GM12878 (cell line): ENCODE results near the gene GALE. TPM values are rescaled to one million over a fixed set of nuclear protein-coding genes. Genes with fewer than 3 reads are reported as not detected.

Source experiments
- ATF3 ChIP-seq: IDR thresholded peaks from 2 replicates; pipeline ENCODE4 v1.6.1; 2011; ENCODE audit warnings: low read depth, mild to moderate bottlenecking, low read length, moderate library complexity, borderline replicate concordance; ENCODE audit errors: extremely low read depth
- ATF7 ChIP-seq: fragments of 450-650 bp; IDR thresholded peaks from 2 replicates; pipeline ENCODE4 v1.6.1; 2016; ENCODE audit warnings: low read depth, mild to moderate bottlenecking
- BCL11A ChIP-seq: IDR thresholded peaks from 2 replicates; pipeline ENCODE4 v1.6.1; 2011; ENCODE audit warnings: low read depth, low read length
- CTCF ChIP-seq, 3 experiments: IDR thresholded peaks in 2 of 3; conservative IDR thresholded peaks in 1 of 3; 2 replicates each; pipeline ENCODE4 v1.5.1; 2011; ENCODE audit warnings: low read depth in 3 of 3, low read length in 3 of 3, mild to moderate bottlenecking in 3 of 3, control low read depth in 2 of 3, moderate library complexity in 2 of 3, inconsistent platforms in 1 of 3, mixed read lengths in 1 of 3; ENCODE audit not compliant: control insufficient read depth in 2 of 3, insufficient read depth in 1 of 3; ENCODE audit errors: extremely low read depth in 1 of 3
- EED ChIP-seq: sonication (generic); IDR thresholded peaks from 2 replicates; pipeline ENCODE4 v1.6.1; 2016; ENCODE audit warnings: antibody characterized with exemption, low read depth
- FOS ChIP-seq: IDR thresholded peaks from 3 replicates; pipeline ENCODE4 v1.6.1; 2011; ENCODE audit warnings: borderline replicate concordance; ENCODE audit not compliant: insufficient read length; ENCODE audit errors: extremely low read depth
- MAX ChIP-seq: IDR thresholded peaks from 2 replicates; pipeline ENCODE4 v1.6.1; 2012; ENCODE audit warnings: low read depth, low read length, improper control_type of control experiment
- MEF2B ChIP-seq: fragments of 450-650 bp; IDR thresholded peaks from 2 replicates; pipeline ENCODE4 v1.6.1; 2018; ENCODE audit warnings: mild to moderate bottlenecking, moderate library complexity; ENCODE audit not compliant: partially characterized antibody, poor library complexity, severe bottlenecking
- MLLT1 ChIP-seq: fragments of 450-650 bp; IDR thresholded peaks from 2 replicates; pipeline ENCODE4 v1.6.1; 2016; ENCODE audit warnings: mild to moderate bottlenecking
- NFXL1 ChIP-seq: fragments of 450-650 bp; IDR thresholded peaks from 2 replicates; pipeline ENCODE4 v1.6.1; 2017; ENCODE audit warnings: antibody characterized with exemption, mild to moderate bottlenecking, borderline replicate concordance
- NFYA ChIP-seq: IDR thresholded peaks from 2 replicates; pipeline ENCODE4 v1.6.1; 2011; ENCODE audit warnings: low read depth, mild to moderate bottlenecking, low read length, improper control_type of control experiment, borderline replicate concordance
- NKRF ChIP-seq: fragments of 450-650 bp; conservative IDR thresholded peaks from 2 replicates; pipeline ENCODE4 v1.6.1; 2017; ENCODE audit warnings: mild to moderate bottlenecking, moderate library complexity
- RCOR1 ChIP-seq: conservative IDR thresholded peaks from 2 replicates; pipeline ENCODE4 v1.6.1; 2012; ENCODE audit warnings: low read depth, low read length, improper control_type of control experiment
- SMAD1 ChIP-seq: fragments of 450-650 bp; IDR thresholded peaks from 2 replicates; pipeline ENCODE4 v1.6.1; 2018; ENCODE audit warnings: mild to moderate bottlenecking, low read depth; ENCODE audit not compliant: partially characterized antibody
- SREBF1 ChIP-seq: IDR thresholded peaks from 2 replicates; pipeline ENCODE4 v1.6.1; 2012; ENCODE audit warnings: mild to moderate bottlenecking, low read length
- SUZ12 ChIP-seq: fragments of 200-600 bp; sonication (generic); IDR thresholded peaks from one replicate; pipeline ENCODE4 v1.6.1; 2018; ENCODE audit warnings: antibody characterized with exemption, mild to moderate bottlenecking; ENCODE audit not compliant: unreplicated experiment
- ZBTB4 ChIP-seq: fragments of 450-650 bp; formaldehyde crosslinking; IDR thresholded peaks from 2 replicates; pipeline ENCODE4 v1.4.0; 2022; ENCODE audit warnings: mild to moderate bottlenecking, moderate library complexity
- ZNF207 ChIP-seq: fragments of 450-650 bp; IDR thresholded peaks from 2 replicates; pipeline ENCODE4 v1.6.1; 2014; ENCODE audit warnings: antibody characterized with exemption, mild to moderate bottlenecking, borderline replicate concordance
- ZNF217 ChIP-seq: fragments of 450-650 bp; IDR thresholded peaks from 2 replicates; pipeline ENCODE4 v1.6.1; 2017; ENCODE audit warnings: antibody characterized with exemption, mild to moderate bottlenecking
- ZZZ3 ChIP-seq: IDR thresholded peaks from 2 replicates; pipeline ENCODE4 v1.6.1; 2011; ENCODE audit warnings: low read depth; ENCODE audit not compliant: control insufficient read depth, insufficient read length
- polyA plus RNA-seq, 11 experiments: library from polyadenylated mRNA; depleted of rRNA in 4 of 11; unstranded in 6 of 11; stranded (reverse) in 5 of 11; fragments of >200 nt; fragmentation: Nextera tagmentation in 4 of 11; fragmentation: Illumina TruSeq in 1 of 11; extraction: Ambion mirVana in 4 of 11; extraction: Trizol in 1 of 11; gene quantifications; 1 replicate in 1 of 11; 2 replicates in 10 of 11; pipeline versions ENCODE4 v1.2.1 to v1.2.3, GENCODE V29; 2011 to 2016; ENCODE audit warnings: inconsistent platforms in 2 of 11, missing spikeins in 2 of 11, low read depth in 1 of 11
- total RNA-seq, 4 experiments: library from RNA; depleted of rRNA in 3 of 4; stranded (reverse); fragments of >200 nt in 3 of 4; fragmentation: Illumina TruSeq in 1 of 4; extraction: Trizol in 1 of 4; gene quantifications; 2 replicates each; pipeline versions ENCODE4 v1.2.1 to v1.2.3, GENCODE V29; 2013 to 2021

The GALE gene
- total and polyA plus RNA-seq, 10 of the 15 experiments (the other 5 are each of a cell fraction or from before 2014, with no cell fraction given), result 4.2 to 93.7 (median 40.4) TPM

- no peak for TF ChIP-seq RCOR1
- no peak for TF ChIP-seq FOS
- no peak for TF ChIP-seq ZNF207
- no peak for TF ChIP-seq ATF3
- TF ChIP-seq MLLT1, result no peak
- no peak for TF ChIP-seq CTCF (IDR thresholded peaks at IDR 0.05 in 2 of 3, conservative IDR thresholded peaks at IDR 0.05 in 1 of 3; ENCODE audit: control insufficient read depth in 2 of 3, extremely low read depth in 1 of 3, insufficient read depth in 1 of 3, low read depth in 3 of 3, low read length in 3 of 3)
- no peak for TF ChIP-seq ZBTB4
- no peak for TF ChIP-seq EED
- no peak for TF ChIP-seq ATF7
- no peak for TF ChIP-seq BCL11A
- TF ChIP-seq MEF2B, result no peak
- TF ChIP-seq SREBF1, result no peak
- TF ChIP-seq NKRF, result peak; percentile 97
- no peak for TF ChIP-seq NFYA
- TF ChIP-seq SMAD1, result no peak
- no peak for TF ChIP-seq SUZ12
- TF ChIP-seq MAX, result no peak
- TF ChIP-seq ZNF217, result no peak
- TF ChIP-seq NFXL1, result no peak
- TF ChIP-seq ZZZ3, result no peak
Measured at GRCh38 chr1:23777979-23778814, 22.4 kb downstream of the GALE start, which contains the start of gene PITHD1 (continued).
